ENCODE data around the gene CSTA. TPM values are rescaled to one million over a fixed set of nuclear protein-coding genes. Genes with fewer than 3 reads are reported as not detected.

Gene CSTA
- total and polyA plus RNA-seq, 2 of the 8 experiments (the other 6 are each of a cell fraction or from before 2014, with no cell fraction given), result not detected

GRCh38 chr3:122331886-122332285 is 6.8 kb downstream of the CSTA start (continued):
- no peak for TF ChIP-seq EP300 (IDR thresholded peaks at IDR 0.05; ENCODE audit: borderline replicate concordance in 1 of 2, low read depth in 2 of 2, low read length in 2 of 2)
- no peak for TF ChIP-seq CTCF (IDR thresholded peaks at IDR 0.05; ENCODE audit: control extremely low read depth in 1 of 3, insufficient read depth in 1 of 3, low read depth in 1 of 3, low read length in 3 of 3)

Measured in H1 (cell line).